ENCODE results near the gene MAP2K1.

MAP2K1 gene

GRCh38 chr15:66505430-66505811 lies 118.7 kb downstream of the MAP2K1 start:
- Histone ChIP-seq H3K36me3 (ENCODE audit: control insufficient read depth, insufficient read depth, low read length) (peaks cover 47% of the 10 kb centered on the region), H3K27ac (ENCODE audit: low read depth, low read length, severe bottlenecking) (peak overlapping the region; percentile 94), H3K4me3 (ENCODE audit: extremely low read depth, insufficient read depth, low read length, poor library complexity, severe bottlenecking) (peak overlapping the region; percentile 83), H3K9me3 (ENCODE audit: control insufficient read depth, low read length) (no peaks in the 10 kb centered on the region), H3K4me1 (ENCODE audit: control insufficient read depth, insufficient read depth, low read length, poor library complexity, severe bottlenecking) (peaks cover 7% of the 10 kb centered on the region)
- 2 to 3% methylated on average over 11 to 12 of the region's 13 CpGs for WGBS, 2 experiments (ENCODE audit: insufficient coverage in 2 of 2)

GRCh38 chr15:66505818-66506217 lies 119.1 kb downstream of the MAP2K1 start:
- Histone ChIP-seq H3K36me3 (ENCODE audit: control insufficient read depth, insufficient read depth, low read length) (peaks cover 47% of the 10 kb centered on the region), H3K4me3 (ENCODE audit: extremely low read depth, insufficient read depth, low read length, poor library complexity, severe bottlenecking) (peak overlapping the region; percentile 83), H3K27ac (ENCODE audit: low read depth, low read length, severe bottlenecking) (no peak overlapping the region), H3K4me1 (ENCODE audit: control insufficient read depth, insufficient read depth, low read length, poor library complexity, severe bottlenecking) (peaks cover 7% of the 10 kb centered on the region), H3K9me3 (ENCODE audit: control insufficient read depth, low read length) (no peaks in the 10 kb centered on the region)
- 17 to 68% methylated on average over 1 to 3 of the region's 4 CpGs for WGBS, 2 experiments (ENCODE audit: insufficient coverage in 2 of 2)

- Histone ChIP-seq H3K36me3 (ENCODE audit: control insufficient read depth, insufficient read depth, low read length) (peaks cover 39% of the 10 kb centered on the region), H3K27ac (ENCODE audit: low read depth, low read length, severe bottlenecking) (no peak overlapping the region), H3K4me1 (ENCODE audit: control insufficient read depth, insufficient read depth, low read length, poor library complexity, severe bottlenecking) (peaks cover 3% of the 10 kb centered on the region), H3K4me3 (ENCODE audit: extremely low read depth, insufficient read depth, low read length, poor library complexity, severe bottlenecking) (no peak overlapping the region), H3K9me3 (ENCODE audit: control insufficient read depth, low read length) (no peaks in the 10 kb centered on the region)
- 100% methylated on average over 2 of the region's 3 CpGs; no CpG with 5 or more reads in 1 of the 2 experiments for WGBS, 2 experiments (ENCODE audit: insufficient coverage in 2 of 2)
Observed at GRCh38 chr15:66508293-66508883, 121.7 kb downstream of the MAP2K1 start.

GRCh38 chr15:66514586-66514985 lies 127.9 kb downstream of the MAP2K1 start:
- no peak overlapping the region for H3K4me3 ChIP-seq (ENCODE audit: extremely low read depth, insufficient read depth, low read length, poor library complexity, severe bottlenecking)
- no peaks in the 10 kb centered on the region for H3K9me3 ChIP-seq (ENCODE audit: control insufficient read depth, low read length)
- WGBS, 2 experiments (ENCODE audit: insufficient coverage in 2 of 2): 100% methylated on average over 2 of the region's 3 CpGs
- no peak overlapping the region for H3K27ac ChIP-seq (ENCODE audit: low read depth, low read length, severe bottlenecking)
- peaks cover 17% of the 10 kb centered on the region for H3K4me1 ChIP-seq (ENCODE audit: control insufficient read depth, insufficient read depth, low read length, poor library complexity, severe bottlenecking)
- H3K36me3 ChIP-seq (ENCODE audit: control insufficient read depth, insufficient read depth, low read length): peaks cover 78% of the 10 kb centered on the region

- 89 to 90% methylated on average over 2 of the region's 2 CpGs for WGBS, 2 experiments (ENCODE audit: insufficient coverage in 2 of 2)
- H3K36me3 ChIP-seq (ENCODE audit: control insufficient read depth, insufficient read depth, low read length): peaks cover 82% of the 10 kb centered on the region
Observed at GRCh38 chr15:66515901-66516322, 129.2 kb downstream of the MAP2K1 start.

GRCh38 chr15:66523926-66524325 lies 137.2 kb downstream of the MAP2K1 start:
- Histone ChIP-seq H3K4me3 (ENCODE audit: extremely low read depth, insufficient read depth, low read length, poor library complexity, severe bottlenecking) (no peak overlapping the region), H3K36me3 (ENCODE audit: control insufficient read depth, insufficient read depth, low read length) (peaks cover 80% of the 10 kb centered on the region), H3K27ac (ENCODE audit: low read depth, low read length, severe bottlenecking) (no peak overlapping the region), H3K4me1 (ENCODE audit: control insufficient read depth, insufficient read depth, low read length, poor library complexity, severe bottlenecking) (peaks cover 3% of the 10 kb centered on the region), H3K9me3 (ENCODE audit: control insufficient read depth, low read length) (no peaks in the 10 kb centered on the region)
- no CpG with 5 or more reads among the region's 3 CpGs for WGBS, 2 experiments (ENCODE audit: insufficient coverage in 2 of 2)

More at GRCh38 chr15:66515901-66516322, 129.2 kb downstream of the MAP2K1 start:
- Histone ChIP-seq H3K9me3 (ENCODE audit: control insufficient read depth, low read length) (no peaks in the 10 kb centered on the region), H3K27ac (ENCODE audit: low read depth, low read length, severe bottlenecking) (peak overlapping the region; percentile 49), H3K4me1 (ENCODE audit: control insufficient read depth, insufficient read depth, low read length, poor library complexity, severe bottlenecking) (peaks cover 17% of the 10 kb centered on the region), H3K4me3 (ENCODE audit: extremely low read depth, insufficient read depth, low read length, poor library complexity, severe bottlenecking) (no peak overlapping the region)

GRCh38 chr15:66524838-66525237 lies 138.1 kb downstream of the MAP2K1 start:
- Histone ChIP-seq H3K4me3 (ENCODE audit: extremely low read depth, insufficient read depth, low read length, poor library complexity, severe bottlenecking) (no peak overlapping the region), H3K27ac (ENCODE audit: low read depth, low read length, severe bottlenecking) (no peak overlapping the region), H3K4me1 (ENCODE audit: control insufficient read depth, insufficient read depth, low read length, poor library complexity, severe bottlenecking) (peaks cover 3% of the 10 kb centered on the region), H3K9me3 (ENCODE audit: control insufficient read depth, low read length) (no peaks in the 10 kb centered on the region), H3K36me3 (ENCODE audit: control insufficient read depth, insufficient read depth, low read length) (peaks cover 77% of the 10 kb centered on the region)
- WGBS, 2 experiments (ENCODE audit: insufficient coverage in 2 of 2): 89 to 90% methylated on average over 3 of the region's 4 CpGs

- Histone ChIP-seq H3K9me3 (ENCODE audit: control insufficient read depth, low read length) (no peaks in the 10 kb centered on the region), H3K4me3 (ENCODE audit: extremely low read depth, insufficient read depth, low read length, poor library complexity, severe bottlenecking) (no peak overlapping the region), H3K36me3 (ENCODE audit: control insufficient read depth, insufficient read depth, low read length) (peaks cover 59% of the 10 kb centered on the region), H3K27ac (ENCODE audit: low read depth, low read length, severe bottlenecking) (no peak overlapping the region), H3K4me1 (ENCODE audit: control insufficient read depth, insufficient read depth, low read length, poor library complexity, severe bottlenecking) (no peaks in the 10 kb centered on the region)
- 89 to 92% methylated on average over 8 to 9 of the region's 9 CpGs for WGBS, 2 experiments (ENCODE audit: insufficient coverage in 2 of 2)
Observed at GRCh38 chr15:66535056-66535455, 148.3 kb downstream of the MAP2K1 start.

Data from mesodermal cell (in vitro differentiated cells).